G401 (cell line): ENCODE results near the gene CSAG2. TPM values are rescaled to one million over a fixed set of nuclear protein-coding genes. Genes with fewer than 3 reads are reported as not detected.
"Not testable (repeated sequence)": the region's sequence is repeated elsewhere in the genome, so short reads cannot be mapped to it uniquely, and the experiment has no call there.

ENCODE experiments used
- DNase-seq: peaks from one replicate; pipeline ENCODE4 v3.0.0-alpha.2; 2015; ENCODE audit warnings: low spot score
- in situ Hi-C: cut with HindIII; loops from 2 replicates; pipeline ENCODE4 v1.10.0; 2016; ENCODE audit warnings: low sequenced_read_pairs, mixed read lengths
- total RNA-seq: library from RNA; depleted of rRNA; stranded (reverse); fragments of >200 nt; shearing (Covaris generic); gene quantifications from 2 replicates; pipeline ENCODE4 v1.2.3, GENCODE V29; 2014; rRNA removed

CSAG2 gene
- total RNA-seq: not detected in 2 replicates

DNA sequence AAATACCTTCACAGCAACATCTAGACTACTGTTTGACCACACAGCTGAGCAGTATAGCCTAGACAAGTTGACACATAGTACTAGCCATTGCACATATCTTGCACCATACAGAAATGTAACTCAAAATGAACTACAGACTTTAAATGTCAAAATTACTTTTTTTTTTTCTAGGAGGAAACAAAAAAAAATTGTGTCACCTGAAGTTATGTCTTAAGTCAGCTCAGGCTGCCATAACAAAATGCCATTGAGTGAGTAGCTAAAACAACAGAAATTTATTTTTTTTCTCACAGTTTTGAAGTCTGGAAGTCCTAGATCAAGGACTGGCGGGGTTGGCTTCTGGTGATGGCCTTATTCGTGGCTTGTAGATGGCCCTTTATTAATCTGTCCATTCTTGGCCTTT lies at the start of gene CSAG2:
CSAG2 (minus strand) TSS at position 101 of the 400 bp plus-strand sequence. CDS start 161 bp downstream, outside the sequence.
- DNase-seq, in situ Hi-C loops: not testable (repeated sequence)

DNA sequence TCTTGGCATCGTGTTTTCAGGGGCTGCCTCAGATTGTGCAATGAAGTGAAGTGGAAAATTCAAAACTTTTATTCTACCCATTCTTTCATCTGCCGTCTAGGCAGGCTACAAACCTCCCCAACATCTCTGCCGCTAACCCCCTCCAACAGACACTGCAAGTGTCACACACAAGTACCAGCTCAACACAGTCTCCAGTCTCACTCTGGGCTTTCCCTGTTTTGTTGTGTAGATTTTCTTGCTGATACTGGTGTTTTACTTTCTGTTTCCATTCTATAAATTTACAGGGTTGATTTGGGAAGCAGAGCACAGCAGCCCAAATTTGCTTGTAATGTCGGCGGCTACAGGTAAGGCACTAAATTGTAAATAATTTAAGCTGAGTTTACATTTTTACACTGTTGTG lies 45.8 kb upstream of the CSAG2 start:
- DNase-seq, in situ Hi-C loops: not testable (repeated sequence)

- in situ Hi-C loops, DNase-seq: not testable (repeated sequence)
Observed at GRCh38 chrX:152753686-152754650, 44.9 kb upstream of the CSAG2 start, which contains the start of gene MAGEA2. TSS of gene MAGEA2 (minus strand) at chrX:152753842. CDS start at chrX:152751363, 2,479 bp downstream.

DNA sequence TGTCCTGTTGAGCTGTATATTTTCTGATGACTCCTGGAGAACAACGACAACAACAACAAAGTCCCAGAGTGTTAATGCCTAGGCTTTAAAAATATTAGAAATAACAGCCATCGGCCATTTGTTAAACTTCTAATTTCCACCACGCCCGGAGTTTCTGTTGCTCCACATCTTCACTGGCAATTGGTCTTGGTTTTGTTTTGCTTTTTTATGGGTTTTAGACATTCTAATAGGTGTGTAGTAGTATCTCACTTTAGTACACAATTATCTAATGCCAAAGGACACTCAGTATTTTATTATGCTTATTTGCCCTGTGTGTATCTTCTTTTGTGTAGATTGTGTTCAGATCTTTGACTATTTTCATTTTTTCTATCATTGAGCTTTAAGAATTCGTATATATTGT lies 29.5 kb upstream of the CSAG2 start:
- no peak for DNase-seq

GRCh38 chrX:152736528-152736927 lies 27.5 kb upstream of the CSAG2 start:
- DNase-seq, in situ Hi-C loops: not testable (repeated sequence)

More for the DNA sequence above, 29.5 kb upstream of the CSAG2 start:
- in situ Hi-C loops: no loop called here

GRCh38 chrX:152735860-152736511 lies 26.9 kb upstream of the CSAG2 start:
- DNase-seq: no peak
- in situ Hi-C loops: no loop called here

GRCh38 chrX:152735101-152735500 lies 26.0 kb upstream of the CSAG2 start:
- DNase-seq: no peak
- in situ Hi-C loops: no loop called here

DNA sequence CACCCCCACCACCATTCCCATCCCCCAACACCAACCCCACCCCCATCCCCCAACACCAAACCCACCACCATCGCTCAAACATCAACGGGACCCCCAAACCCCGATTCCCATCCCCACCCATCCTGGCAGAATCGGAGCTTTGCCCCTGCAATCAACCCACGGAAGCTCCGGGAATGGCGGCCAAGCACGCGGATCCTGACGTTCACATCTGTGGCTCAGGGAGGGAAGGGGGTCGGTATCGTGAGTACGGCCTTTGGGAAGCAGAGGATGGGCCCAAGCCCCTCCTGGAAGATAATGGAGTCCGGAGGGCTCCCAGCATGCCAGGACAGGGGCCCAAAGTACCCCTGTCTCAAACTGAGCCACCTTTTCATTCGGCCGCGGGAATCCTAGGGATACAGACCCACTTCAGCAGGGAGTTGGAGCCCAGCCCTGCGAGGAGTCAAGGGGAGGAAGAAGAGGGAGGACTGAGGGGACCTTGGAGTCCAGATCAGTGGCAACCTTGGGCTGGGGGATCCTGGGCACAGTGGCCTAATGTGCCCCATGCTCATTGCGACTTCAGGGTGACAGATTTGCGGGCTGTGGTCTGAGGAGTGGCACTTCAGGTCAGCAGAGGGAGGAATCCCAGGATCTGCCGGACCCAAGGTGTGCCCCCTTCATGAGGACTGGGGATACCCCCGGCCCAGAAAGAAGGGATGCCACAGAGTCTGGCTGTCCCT lies 25.2 kb upstream of the CSAG2 start:
- in situ Hi-C loops, DNase-seq: not testable (repeated sequence)

GRCh38 chrX:152733261-152733975 lies 24.3 kb upstream of the CSAG2 start, which contains the start of the genes CSAG1 and MAGEA12:
TSS of gene CSAG1 (minus strand) at chrX:152733721. CDS start at chrX:152732460, 1,261 bp downstream.
TSS of gene MAGEA12 (plus strand) at chrX:152733757. CDS start at chrX:152736162, 2,405 bp downstream.
- in situ Hi-C loops: no loop called here
- DNase-seq: no peak

DNA sequence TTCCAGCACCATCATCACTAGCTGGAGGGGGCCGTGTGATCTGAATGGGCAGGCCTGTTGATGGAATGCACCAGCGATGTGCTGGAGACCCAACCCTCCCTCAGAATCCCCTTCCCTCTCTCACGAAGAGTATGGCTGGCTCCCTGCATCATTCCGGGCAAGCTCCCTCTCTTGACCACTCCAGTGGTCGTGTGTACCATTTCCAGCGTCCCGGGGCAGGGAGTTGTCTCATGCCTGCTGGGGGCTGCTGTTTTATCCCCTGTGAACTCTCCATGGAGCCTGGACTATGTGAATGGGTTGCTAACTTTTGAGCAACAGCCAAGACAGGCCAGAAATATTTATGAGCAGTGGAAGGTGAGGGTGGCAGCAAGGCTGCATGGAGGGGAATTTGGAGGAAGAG lies 16.3 kb upstream of the CSAG2 start:
- in situ Hi-C loops: no loop called here
- no peak for DNase-seq

- in situ Hi-C loops, DNase-seq: not testable (repeated sequence)
Observed at GRCh38 chrX:152713815-152714787, 5.0 kb upstream of the CSAG2 start, which contains the start of gene MAGEA2B. TSS of gene MAGEA2B (plus strand) at chrX:152714628. CDS start at chrX:152717107, 2,479 bp downstream.

GRCh38 chrX:152713195-152713594 lies 4.1 kb upstream of the CSAG2 start:
- DNase-seq, in situ Hi-C loops: not testable (repeated sequence)

- DNase-seq, in situ Hi-C loops: not testable (repeated sequence)
Observed at GRCh38 chrX:152706500-152706899, 2.6 kb downstream of the CSAG2 start.

GRCh38 chrX:152700390-152700789 lies 8.7 kb downstream of the CSAG2 start:
- DNase-seq, in situ Hi-C loops: not testable (repeated sequence)

DNA sequence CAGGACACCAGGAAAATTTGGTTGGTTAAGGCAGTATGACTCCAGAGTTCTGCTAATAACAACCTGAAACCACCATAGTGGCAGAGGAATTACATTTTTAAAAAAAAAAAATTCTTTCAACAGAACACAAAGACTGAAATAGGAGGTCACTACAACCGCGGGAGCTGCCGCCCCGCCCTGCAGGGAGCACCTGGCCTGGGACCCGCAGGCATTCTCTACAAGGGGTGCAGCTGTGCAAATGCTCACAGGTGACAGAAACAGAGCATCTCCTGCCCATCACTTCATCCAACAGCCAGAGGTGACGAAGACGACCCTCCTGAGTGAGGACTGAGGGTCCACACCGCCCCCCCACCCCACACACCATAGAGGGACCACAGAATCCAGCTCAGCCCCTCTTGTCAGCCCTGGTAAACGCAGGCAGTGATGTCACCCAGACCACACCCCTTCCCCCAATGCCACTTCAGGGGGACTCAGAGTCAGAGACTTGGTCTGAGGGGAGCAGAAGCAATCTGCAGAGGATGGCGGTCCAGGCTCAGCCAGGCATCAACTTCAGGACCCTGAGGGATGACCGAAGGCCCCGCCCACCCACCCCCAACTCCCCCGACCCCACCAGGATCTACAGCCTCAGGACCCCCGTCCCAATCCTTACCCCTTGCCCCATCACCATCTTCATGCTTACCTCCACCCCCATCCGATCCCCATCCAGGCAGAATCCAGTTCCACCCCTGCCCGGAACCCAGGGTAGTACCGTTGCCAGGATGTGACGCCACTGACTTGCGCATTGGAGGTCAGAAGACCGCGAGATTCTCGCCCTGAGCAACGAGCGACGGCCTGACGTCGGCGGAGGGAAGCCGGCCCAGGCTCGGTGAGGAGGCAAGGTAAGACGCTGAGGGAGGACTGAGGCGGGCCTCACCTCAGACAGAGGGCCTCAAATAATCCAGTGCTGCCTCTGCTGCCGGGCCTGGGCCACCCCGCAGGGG lies 10.8 kb downstream of the CSAG2 start, which contains the start of gene MAGEA3:
MAGEA3 (plus strand) TSS at position 843 of the 980 bp plus-strand sequence. CDS start 2,039 bp downstream, outside the sequence.
- in situ Hi-C loops: not testable (repeated sequence)

GRCh38 chrX:152681012-152681411 lies 28.1 kb downstream of the CSAG2 start:
- in situ Hi-C loops, DNase-seq: not testable (repeated sequence)

More for the DNA sequence above, 10.8 kb downstream of the CSAG2 start, which contains the start of gene MAGEA3:
- not testable (repeated sequence) for DNase-seq
